H9 (cell line): ENCODE results near the gene FBXL2. TPM values are rescaled to one million over a fixed set of nuclear protein-coding genes. Genes with fewer than 3 reads are reported as not detected.
A peak's percentile ranks its signal among the peaks of the same experiment; 100 is the strongest.

Source experiments
- DNase-seq: peaks from one replicate; pipeline ENCODE4 v3.0.0-alpha.2; 2017
- H2AFZ ChIP-seq: one replicate; pipeline ENCODE4 v1.6.1; 2013; ENCODE audit warnings: mild to moderate bottlenecking, low read length, control low read depth, moderate library complexity
- H2AK5ac ChIP-seq: 2 replicates; pipeline ENCODE4 v1.6.1; 2013; ENCODE audit warnings: low read length, control low read depth, mixed read lengths; ENCODE audit not compliant: insufficient read length
- H2BK120ac ChIP-seq: one replicate; pipeline ENCODE4 v1.6.1; 2013; ENCODE audit warnings: low read depth, mild to moderate bottlenecking, low read length, control low read depth, inconsistent platforms; ENCODE audit not compliant: poor library complexity, severe bottlenecking
- H2BK12ac ChIP-seq: 2 replicates; pipeline ENCODE4 v1.6.1; 2013; ENCODE audit warnings: low read length, control low read depth, mixed read lengths, low read depth; ENCODE audit not compliant: insufficient read length
- H2BK15ac ChIP-seq: 2 replicates; pipeline ENCODE4 v1.6.1; 2013; ENCODE audit warnings: low read depth, low read length, control low read depth
- H2BK20ac ChIP-seq: one replicate; pipeline ENCODE4 v1.6.1; 2013; ENCODE audit warnings: low read depth, mild to moderate bottlenecking, low read length, control low read depth, inconsistent platforms; ENCODE audit not compliant: poor library complexity, severe bottlenecking
- H2BK5ac ChIP-seq: 2 replicates; pipeline ENCODE4 v1.6.1; 2013; ENCODE audit warnings: low read length, control low read depth, mixed read lengths; ENCODE audit not compliant: insufficient read length
- H3K14ac ChIP-seq: 2 replicates; pipeline ENCODE4 v1.6.1; 2013; ENCODE audit warnings: low read length, control low read depth; ENCODE audit not compliant: insufficient read depth
- H3K18ac ChIP-seq: 2 replicates; pipeline ENCODE4 v1.6.1; 2013; ENCODE audit warnings: low read depth, mild to moderate bottlenecking, mixed read lengths, low read length, control low read depth; ENCODE audit not compliant: insufficient read length
- H3K23ac ChIP-seq: 2 replicates; pipeline ENCODE4 v1.6.1; 2013; ENCODE audit warnings: low read length, control low read depth, mixed read lengths, low read depth; ENCODE audit not compliant: insufficient read length
- H3K23me2 ChIP-seq: 2 replicates; pipeline ENCODE4 v1.6.1; 2013; ENCODE audit warnings: low read depth, mild to moderate bottlenecking, mixed read lengths, low read length, control low read depth; ENCODE audit not compliant: insufficient read length, poor library complexity, severe bottlenecking
- H3K27ac ChIP-seq: 2 replicates; pipeline ENCODE4 v1.5.1; 2013; ENCODE audit warnings: low read length, control low read depth, mixed read lengths, low read depth; ENCODE audit not compliant: insufficient read length
- H3K27me3 ChIP-seq: 2 replicates; pipeline ENCODE4 v1.6.1; 2013; ENCODE audit warnings: low read length, control low read depth, inconsistent platforms; ENCODE audit not compliant: insufficient read depth
- H3K4ac ChIP-seq: 2 replicates; pipeline ENCODE4 v1.6.1; 2013; ENCODE audit warnings: low read depth, mild to moderate bottlenecking, control low read depth, inconsistent platforms, low read length, moderate library complexity
- H3K4me1 ChIP-seq: 2 replicates; pipeline ENCODE4 v1.6.1; 2013; ENCODE audit warnings: low read length, control low read depth, inconsistent platforms; ENCODE audit not compliant: insufficient read depth
- H3K4me2 ChIP-seq: 2 replicates; pipeline ENCODE4 v1.6.1; 2013; ENCODE audit warnings: low read length, control low read depth, mixed read lengths; ENCODE audit not compliant: insufficient read length, insufficient read depth
- H3K56ac ChIP-seq: 2 replicates; pipeline ENCODE4 v1.6.1; 2013; ENCODE audit warnings: low read depth, mild to moderate bottlenecking, mixed read lengths, low read length, control low read depth; ENCODE audit not compliant: insufficient read length
- H3K79me1 ChIP-seq: 2 replicates; pipeline ENCODE4 v1.6.1; 2013; ENCODE audit warnings: low read depth, mild to moderate bottlenecking, moderate library complexity, low read length, control low read depth, inconsistent platforms; ENCODE audit not compliant: insufficient read depth, poor library complexity, severe bottlenecking
- H3K79me2 ChIP-seq: 2 replicates; pipeline ENCODE4 v1.6.1; 2013; ENCODE audit warnings: low read length, control low read depth, inconsistent platforms; ENCODE audit not compliant: insufficient read depth
- H3K9ac ChIP-seq: 2 replicates; pipeline ENCODE4 v1.6.1; 2013; ENCODE audit warnings: low read length, control low read depth, mixed read lengths; ENCODE audit not compliant: insufficient read length; ENCODE audit errors: extremely low read depth
- H3K9me3 ChIP-seq: one replicate; pipeline ENCODE4 v1.6.1; 2013; ENCODE audit warnings: low read depth, low read length, inconsistent platforms; ENCODE audit not compliant: control insufficient read depth
- H3T11ph ChIP-seq: one replicate; pipeline ENCODE4 v1.6.1; 2013; ENCODE audit warnings: mild to moderate bottlenecking, low read length, control low read depth, inconsistent platforms
- H4K20me1 ChIP-seq: one replicate; pipeline ENCODE4 v1.6.1; 2013; ENCODE audit not compliant: control insufficient read depth, insufficient read length, insufficient read depth
- H4K5ac ChIP-seq: 2 replicates; pipeline ENCODE4 v1.6.1; 2013; ENCODE audit warnings: low read depth, mild to moderate bottlenecking, mixed read lengths, low read length, control low read depth; ENCODE audit not compliant: insufficient read length
- H4K8ac ChIP-seq: replicated peaks from 2 replicates; pipeline ENCODE4 v1.6.1; 2013; ENCODE audit warnings: low read length, control low read depth, mixed read lengths, low read depth; ENCODE audit not compliant: insufficient read length
- H4K91ac ChIP-seq: 2 replicates; pipeline ENCODE4 v1.6.1; 2013; ENCODE audit warnings: low read depth, mild to moderate bottlenecking, moderate library complexity, mixed read lengths, low read length, control low read depth; ENCODE audit not compliant: insufficient read length
- H3K27ac Mint-ChIP-seq, 3 experiments: 2 replicates in 2 of 3; 3 replicates in 1 of 3; pipeline ENCODE4 v1.8.0; 2020 to 2021; ENCODE audit warnings: mixed read lengths in 3 of 3, mild to moderate bottlenecking in 1 of 3, moderate library complexity in 1 of 3
- H3K27me3 Mint-ChIP-seq: 2 replicates; pipeline ENCODE4 v1.8.0; 2021; ENCODE audit warnings: low read depth, mild to moderate bottlenecking, moderate library complexity, mixed read lengths
- H3K36me3 Mint-ChIP-seq, 3 experiments: 2 replicates in 2 of 3; 3 replicates in 1 of 3; pipeline ENCODE4 v1.8.0; 2020 to 2021; ENCODE audit warnings: low read depth in 3 of 3, mixed read lengths in 3 of 3; ENCODE audit not compliant: insufficient read depth in 1 of 3
- H3K4me1 Mint-ChIP-seq, 2 experiments: 2 replicates each; pipeline ENCODE4 v1.8.0; 2020; ENCODE audit warnings: mixed read lengths in 2 of 2
- H3K4me3 Mint-ChIP-seq, 2 experiments: 2 replicates in 1 of 2; 3 replicates in 1 of 2; pipeline ENCODE4 v1.8.0; 2020 to 2021; ENCODE audit warnings: mild to moderate bottlenecking in 2 of 2, mixed read lengths in 2 of 2, moderate library complexity in 1 of 2
- H3K9me3 Mint-ChIP-seq, 2 experiments: 2 replicates in 1 of 2; 3 replicates in 1 of 2; pipeline ENCODE4 v1.8.0; 2020; ENCODE audit warnings: mild to moderate bottlenecking in 2 of 2, mixed read lengths in 2 of 2, moderate library complexity in 1 of 2
- CTCF ChIP-seq: fragments of 200-600 bp; sonication (generic); conservative IDR thresholded peaks from 3 replicates; pipeline ENCODE4 v1.8.0; 2021; ENCODE audit warnings: antibody characterized with exemption, mild to moderate bottlenecking
- WGBS: extraction: QIAGEN DNeasy Blood & Tissue Kit; methylation state at CpG from one replicate; pipeline ENCODE4 v1.1.7; 2013; ENCODE audit warnings: missing lambda C conversion rate, low lambda C conversion rate, mixed read lengths; ENCODE audit not compliant: insufficient read length; ENCODE audit errors: extremely low coverage; 5-methylcytosine and 5-hydroxymethylcytosine counted together
- total RNA-seq: library from RNA; stranded (reverse); gene quantifications from 2 replicates; pipeline ENCODE4 v1.2.1, GENCODE V29; 2021

FBXL2 gene
- total RNA-seq, 1 experiment from 2014 or later: 2.7 TPM

DNA sequence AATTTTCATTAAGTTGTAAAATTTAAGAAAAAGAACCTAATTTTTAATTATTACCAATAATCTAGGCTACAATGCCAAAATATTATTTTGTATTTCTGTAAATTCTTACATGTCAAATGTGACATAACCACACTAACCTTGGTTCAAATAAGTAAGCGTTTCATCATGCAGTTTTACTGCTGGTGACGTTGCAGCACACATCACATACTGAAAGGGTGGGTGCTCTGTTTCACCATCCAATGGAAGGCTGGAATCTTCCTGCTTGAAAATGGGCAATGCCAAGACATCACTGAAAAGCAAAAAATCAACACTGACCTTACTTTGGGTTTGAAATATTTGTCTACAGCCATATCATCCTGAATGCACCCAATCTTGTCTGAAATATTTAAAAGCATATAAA lies 148.2 kb downstream of the FBXL2 start:
- Histone ChIP-seq H3K56ac (no peak overlapping the region), H2AK5ac (no peak overlapping the region), H4K20me1 (no peaks in the 10 kb centered on the region), H2BK15ac (no peak overlapping the region), H4K5ac (no peak overlapping the region), H3K14ac (no peak overlapping the region), H4K8ac (no peak overlapping the region), H3K79me1 (peaks cover 14% of the 10 kb centered on the region), H3K4ac (no peak overlapping the region), H3T11ph (no peak overlapping the region), H3K27ac (no peak overlapping the region), H3K9ac (no peak overlapping the region), H3K23me2 (no peaks in the 10 kb centered on the region), H3K23ac (no peak overlapping the region), H2BK20ac (no peak overlapping the region), H3K27me3 (no peaks in the 10 kb centered on the region), H2BK12ac (no peak overlapping the region), H2BK5ac (peak overlapping the region; percentile 90), H3K4me1 (peaks cover 16% of the 10 kb centered on the region), H3K4me2 (peak overlapping the region; percentile 37), H3K79me2 (peaks cover 27% of the 10 kb centered on the region), H3K9me3 (no peaks in the 10 kb centered on the region), H2BK120ac (no peak overlapping the region), H3K18ac (no peak overlapping the region), H2AFZ (no peak overlapping the region), H4K91ac (no peak overlapping the region)
- peak overlapping the region in 1 of 3 experiments; percentile 72; a peak in 1 of 7 replicates for H3K27ac Mint-ChIP-seq
- no peak for TF ChIP-seq CTCF
- DNase-seq: no peak
- no peaks in the 10 kb centered on the region for H3K27me3 Mint-ChIP-seq
- H3K9me3 Mint-ChIP-seq: no peaks in the 10 kb centered on the region
- peaks cover 35 to 44% (median 40%) of the 10 kb centered on the region in 3 experiments; a peak in 6 of 7 replicates for H3K36me3 Mint-ChIP-seq
- H3K4me1 Mint-ChIP-seq: peaks cover 57 to 60% of the 10 kb centered on the region in 2 experiments
- H3K4me3 Mint-ChIP-seq: peak overlapping the region in 1 of 2 experiments; percentile 27; a peak in 2 of 5 replicates
- no CpG with 5 or more reads among the region's 2 CpGs for WGBS
